Hematopoietic multipotent progenitor cell treated with erythropoietin and hydrocortisone succinate and interleukin-3 and kit ligand, for 17 days (in vitro differentiated cells): ENCODE measurements around the gene PDE6D.
A peak's percentile ranks its signal among the peaks of the same experiment; 100 is the strongest.

Source experiments
- DNase-seq: peaks from one replicate; pipeline ENCODE4 v3.0.0-alpha.2; 2015; ENCODE audit warnings: low spot score

Gene PDE6D

DNA sequence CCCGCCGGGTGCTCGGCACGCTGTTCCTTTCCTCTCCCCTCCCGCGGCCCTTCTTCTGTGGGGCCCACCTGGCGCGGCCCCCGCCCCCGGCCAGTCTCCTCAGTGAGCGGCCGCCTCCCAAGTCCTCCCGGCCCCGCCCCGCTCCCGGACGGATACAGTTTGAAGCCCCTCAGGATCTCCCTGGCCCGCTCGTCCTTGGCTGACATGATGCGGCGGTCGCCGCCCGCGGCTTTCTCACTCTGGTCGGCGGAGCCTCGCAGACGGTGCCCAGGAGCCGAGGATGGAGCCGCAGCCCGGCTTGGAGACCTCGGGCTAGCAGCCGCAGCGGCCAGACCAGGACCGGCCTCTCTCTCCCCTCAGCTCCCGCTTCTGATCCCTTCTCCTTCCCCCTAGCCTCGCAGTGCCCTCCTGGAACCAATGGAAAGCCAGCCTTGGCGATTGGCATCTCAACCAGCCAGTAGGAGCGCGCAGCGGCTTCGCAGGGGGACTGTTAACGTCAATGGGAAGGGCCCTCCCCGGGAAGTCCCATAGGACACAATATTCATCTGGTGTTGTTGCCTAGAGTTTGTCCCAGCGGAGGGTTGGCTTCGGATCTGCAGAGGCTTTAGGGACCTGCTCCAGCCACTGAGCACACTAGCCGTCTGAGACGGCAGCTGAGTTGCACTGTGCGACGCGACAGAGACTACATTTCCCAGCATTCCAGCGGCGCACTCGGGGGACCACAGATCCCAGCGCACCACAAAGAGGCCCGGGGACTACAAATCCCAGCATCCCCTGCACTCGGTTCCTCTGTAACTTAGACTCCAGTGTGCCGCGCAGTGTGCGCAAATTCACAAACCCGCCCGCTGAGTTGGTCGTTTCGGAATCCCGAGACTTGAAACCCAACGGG, at the start of gene PDE6D:
TSS of gene PDE6D (minus strand) at position 374 of the 889 bp plus-strand sequence. CDS start at position 206, 168 bp downstream.
- DNase-seq, result peak; percentile 99

DNA sequence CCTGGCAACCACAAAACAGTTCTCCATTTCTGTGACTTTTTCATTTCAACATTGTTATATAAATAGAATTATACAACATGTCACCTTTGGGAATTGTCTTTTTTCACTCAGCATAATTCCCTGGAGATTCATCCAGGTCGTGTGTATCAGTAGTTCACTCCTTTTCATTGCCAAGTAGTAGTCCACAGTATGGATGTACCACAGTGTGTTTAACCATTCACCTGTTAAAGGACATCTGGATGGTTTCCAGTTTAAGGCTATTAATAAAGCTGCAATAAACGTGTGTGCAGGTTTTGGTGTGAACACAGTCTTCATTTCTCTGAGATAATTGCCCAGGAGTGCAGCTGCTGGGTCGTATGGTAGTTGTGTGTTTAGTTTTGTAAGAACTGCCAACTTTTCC, 40.8 kb upstream of the PDE6D start:
- DNase-seq, result no peak

DNA sequence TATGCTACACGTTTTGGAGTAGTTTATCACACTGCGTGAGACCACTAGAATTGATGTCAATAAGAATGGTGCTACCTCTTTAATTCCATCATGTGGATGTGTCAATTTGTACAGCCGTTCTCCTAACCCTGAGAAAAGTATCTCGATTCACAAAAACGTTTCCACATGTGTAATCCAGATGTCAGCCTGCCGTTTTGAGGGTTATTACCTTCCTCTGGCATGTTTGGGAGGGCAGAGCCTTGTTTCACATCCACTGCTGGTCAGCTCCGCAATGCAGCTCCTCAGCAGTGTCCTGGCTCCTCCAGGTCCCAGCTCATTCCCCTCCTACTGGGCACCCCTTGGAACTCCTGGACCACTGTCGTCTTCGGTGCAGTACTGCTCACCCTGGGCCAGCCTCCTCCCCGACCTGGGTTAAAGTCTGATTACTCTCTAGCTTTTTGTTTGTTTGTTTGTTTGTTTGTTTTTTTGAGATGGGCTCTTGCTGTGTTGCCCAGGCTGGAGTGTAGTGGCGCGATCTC, 39.8 kb upstream of the PDE6D start:
- no peak for DNase-seq

DNA sequence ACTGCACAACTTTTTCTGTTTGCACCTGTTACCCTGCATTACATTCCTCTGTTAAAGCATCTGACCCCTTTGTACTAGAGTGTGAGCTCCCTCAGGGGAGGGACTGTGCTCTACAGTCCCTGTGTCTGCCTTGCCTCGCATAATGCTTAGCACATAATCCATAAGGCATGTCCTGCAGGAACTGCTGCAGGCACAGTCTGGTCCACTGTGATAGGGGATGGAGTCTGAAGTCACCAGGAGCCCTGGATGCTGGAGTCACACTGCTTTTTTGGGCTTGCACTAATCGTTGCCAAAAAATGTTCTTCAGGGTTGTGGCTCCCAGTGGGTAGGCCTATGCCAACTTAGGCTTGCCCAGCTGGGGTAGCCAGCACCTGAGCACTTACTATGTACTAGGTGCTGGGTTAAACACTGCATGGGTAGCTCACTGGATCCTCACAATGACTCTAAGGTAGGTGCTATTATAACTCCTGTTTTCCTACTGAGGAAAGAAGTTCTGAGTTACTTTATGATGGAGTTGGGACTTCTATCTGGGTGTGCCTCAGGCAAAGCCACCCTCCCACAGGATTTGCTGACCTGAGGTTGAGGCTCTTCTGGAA, 38.5 kb upstream of the PDE6D start:
- DNase-seq, result no peak

DNA sequence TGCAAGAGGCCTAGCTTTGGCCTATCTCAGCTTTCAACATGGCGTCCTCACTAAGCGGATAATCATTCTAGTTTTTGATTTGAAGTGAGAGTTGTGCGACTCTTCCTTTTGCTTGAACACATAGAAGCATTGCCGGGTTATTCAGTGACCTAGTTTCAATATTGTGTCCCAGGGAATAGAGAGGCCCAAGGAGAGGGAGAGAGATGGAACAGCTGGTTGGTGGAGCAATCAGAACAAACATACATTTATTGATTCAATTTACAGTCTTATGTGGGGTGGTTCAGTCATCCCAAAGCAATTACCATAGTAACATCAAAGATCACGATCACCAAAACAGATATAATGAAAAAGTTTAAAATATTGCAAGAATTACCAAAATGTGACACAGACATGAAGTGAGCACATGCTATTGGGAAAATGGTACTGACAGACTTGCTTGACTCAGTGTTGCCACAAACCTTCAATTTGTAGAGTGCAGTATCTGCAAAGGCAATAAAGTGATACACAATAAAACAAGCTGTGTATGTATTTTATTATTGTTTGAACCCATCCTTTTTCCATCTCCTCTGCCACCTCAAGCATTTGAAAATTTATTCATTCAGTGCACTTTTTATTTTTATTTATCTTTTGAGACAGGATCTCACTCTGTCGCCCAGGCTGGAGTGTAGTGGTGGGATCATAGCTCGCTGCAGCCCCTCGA, 35.4 kb upstream of the PDE6D start:
- no peak for DNase-seq

DNA sequence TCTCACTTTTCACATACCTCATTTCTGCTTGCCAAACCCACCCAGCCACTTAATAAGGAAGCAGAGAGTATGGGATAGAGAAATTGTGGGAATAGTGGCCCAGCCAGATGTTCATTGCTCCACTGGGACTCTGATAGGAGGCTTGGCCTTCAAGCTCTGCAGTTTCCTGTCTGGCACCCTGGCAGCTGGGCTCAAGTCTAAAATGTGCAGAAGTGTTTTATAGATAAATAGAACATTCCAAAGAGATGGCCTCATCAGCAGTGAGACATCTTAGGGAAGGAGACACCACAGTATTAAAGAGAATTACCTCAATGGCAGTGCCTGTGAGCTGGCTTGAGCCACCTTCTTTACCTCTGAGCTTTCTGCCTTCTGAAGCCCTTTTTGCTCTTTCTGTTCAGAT, 29.8 kb upstream of the PDE6D start:
- DNase-seq, result no peak

DNA sequence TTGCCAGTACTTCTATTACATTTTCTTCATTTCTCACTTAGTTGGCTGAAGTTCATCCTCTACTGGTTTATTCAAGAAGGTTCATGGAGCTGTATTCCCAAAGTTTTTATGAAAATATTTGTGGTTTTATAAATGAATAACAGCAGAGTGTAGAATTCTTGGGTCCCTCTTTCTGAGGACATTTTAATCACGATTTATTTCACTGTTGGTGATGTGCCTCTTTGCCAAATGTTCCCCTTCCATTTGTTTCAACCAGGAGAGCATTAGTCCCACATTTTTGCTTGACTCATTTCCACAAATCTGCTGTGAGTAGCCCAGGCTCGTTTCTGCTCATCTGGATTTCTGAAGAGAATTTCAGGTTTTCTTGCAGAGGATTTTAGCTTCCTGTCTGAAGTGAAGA, 25.9 kb upstream of the PDE6D start:
- DNase-seq, result no peak

DNA sequence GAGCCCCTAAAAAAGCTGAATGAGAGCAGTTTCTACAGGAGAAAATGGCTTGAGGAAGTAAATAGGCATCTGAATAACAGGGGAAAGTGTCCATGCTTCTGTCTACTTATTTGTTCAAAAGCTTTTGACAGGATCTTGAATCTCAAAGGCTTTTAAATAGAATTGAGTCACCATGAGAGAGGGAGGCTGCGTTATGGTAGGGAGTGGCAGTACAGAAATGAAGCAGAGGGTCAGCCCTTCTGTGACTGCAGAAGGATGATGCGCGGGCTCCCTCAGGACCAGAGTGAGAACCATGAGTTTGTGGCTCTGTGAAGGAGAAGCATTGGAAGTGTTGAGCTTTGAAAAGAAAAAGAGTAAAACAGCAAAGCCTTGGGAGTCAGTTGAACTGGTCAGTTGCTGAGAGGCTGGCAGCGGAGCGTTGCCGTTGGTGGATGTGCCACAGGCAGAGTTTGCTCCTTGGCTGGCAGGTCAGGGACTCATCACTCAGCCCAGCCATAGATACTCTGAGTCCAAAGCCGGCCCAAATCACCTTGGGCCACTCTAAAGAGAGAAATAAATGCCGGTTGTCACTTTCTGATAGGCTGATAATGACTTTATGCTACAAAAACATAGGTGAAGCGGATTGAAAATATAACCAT, 22.5 kb upstream of the PDE6D start:
- DNase-seq, result no peak

DNA sequence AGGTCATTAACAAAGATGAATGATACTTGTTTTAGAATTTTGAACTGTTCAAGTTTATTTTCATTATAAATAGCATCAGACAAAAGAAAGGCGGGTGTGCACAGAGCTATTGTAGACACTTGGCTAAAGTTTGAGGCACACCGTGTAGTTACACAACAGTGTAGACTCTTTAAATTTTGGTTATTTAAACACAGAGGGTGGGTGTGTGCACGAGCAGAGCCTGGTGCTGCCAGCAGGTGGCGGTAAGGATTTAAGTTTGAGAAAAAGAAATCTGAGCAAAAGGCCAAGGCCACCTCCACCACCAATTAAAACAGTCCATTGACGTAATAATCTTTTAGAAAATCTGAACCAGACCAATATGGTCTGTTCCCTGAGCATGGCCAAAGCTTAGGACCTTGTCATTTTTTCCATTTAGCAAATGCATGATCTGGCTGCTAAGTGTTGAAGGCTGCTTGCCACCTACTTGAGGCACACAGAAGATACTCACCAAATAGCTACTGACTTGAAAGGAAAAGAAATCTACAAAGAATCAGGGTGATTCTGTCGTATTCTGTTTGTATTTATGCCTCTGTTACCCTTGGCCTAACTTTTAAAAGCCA, 19.5 kb upstream of the PDE6D start:
- DNase-seq, result peak; percentile 52

DNA sequence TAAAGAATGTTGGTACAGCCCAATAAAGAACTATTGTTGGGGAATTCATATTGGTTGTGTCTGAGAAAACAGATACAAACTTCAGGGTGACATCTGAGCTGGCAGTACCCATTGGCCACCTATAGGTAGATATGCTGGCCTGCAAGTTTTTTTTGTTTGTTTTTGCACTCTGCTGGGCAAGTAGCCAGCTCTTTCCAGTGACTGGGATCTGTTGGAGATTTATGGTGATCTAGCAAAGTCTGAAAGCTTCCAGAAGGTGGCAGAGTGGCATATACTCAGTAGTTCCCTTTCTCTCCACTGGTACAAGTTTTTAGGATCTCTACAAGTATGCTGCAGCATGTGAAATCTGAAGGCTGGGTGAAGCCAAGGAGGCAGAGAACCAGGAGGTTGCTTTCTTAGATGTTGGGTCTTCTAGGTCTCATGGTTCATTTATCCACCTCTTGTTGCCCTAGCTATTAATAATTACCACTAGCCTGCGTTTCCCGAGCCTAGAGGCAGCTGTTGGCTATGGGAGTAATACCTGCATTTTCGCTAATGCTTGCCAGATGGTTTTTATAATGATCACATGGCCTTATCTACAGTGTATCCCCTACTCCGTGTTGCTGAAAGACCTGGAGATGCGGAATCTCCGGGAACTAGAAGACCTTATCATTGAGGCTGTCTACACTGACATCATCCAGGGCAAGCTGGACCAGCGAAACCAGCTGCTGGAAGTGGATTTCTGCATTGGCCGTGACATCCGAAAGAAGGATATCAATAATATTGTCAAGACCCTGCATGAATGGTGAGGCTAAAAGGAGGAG, 14.6 kb upstream of the PDE6D start:
- peak; percentile 63 for DNase-seq

DNA sequence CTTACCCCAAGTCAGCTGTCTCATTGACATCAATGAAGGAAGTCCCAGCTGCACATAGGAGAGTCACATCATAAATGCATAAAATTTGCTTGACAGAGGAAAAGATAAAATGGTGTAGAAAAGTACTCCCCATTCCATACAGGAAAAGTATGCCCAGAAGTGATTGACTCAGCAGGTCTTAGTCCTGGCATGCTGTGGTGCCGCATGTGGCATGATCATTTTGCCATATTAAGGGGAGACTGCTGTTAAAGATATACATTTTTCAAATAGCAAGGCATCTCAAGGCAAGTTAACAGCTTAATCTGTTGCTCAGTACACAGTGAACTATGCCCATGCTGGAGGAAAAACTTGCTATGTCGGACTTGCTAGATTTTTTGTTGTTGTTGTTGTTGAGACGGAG, 13.3 kb upstream of the PDE6D start:
- no peak for DNase-seq

DNA sequence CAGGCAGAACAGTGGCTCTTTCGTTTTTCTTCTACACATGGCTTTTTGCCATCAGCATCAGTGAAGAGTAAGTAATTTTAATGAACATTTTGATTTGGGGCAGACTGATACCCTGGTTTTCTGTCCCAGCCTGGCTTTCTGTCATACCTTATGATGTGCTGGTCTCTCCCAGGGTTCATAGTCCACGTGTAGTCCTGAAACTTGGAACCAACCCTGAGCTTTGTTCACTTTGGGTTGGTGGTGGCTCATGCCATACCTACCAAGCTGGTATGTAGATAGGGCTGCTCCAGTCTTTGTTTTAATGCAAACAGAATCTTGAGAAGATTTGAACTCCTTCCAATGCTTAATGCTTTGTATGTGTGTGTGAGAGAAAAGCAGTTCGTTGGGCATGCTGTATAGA, 10.0 kb upstream of the PDE6D start:
- DNase-seq, result no peak

DNA sequence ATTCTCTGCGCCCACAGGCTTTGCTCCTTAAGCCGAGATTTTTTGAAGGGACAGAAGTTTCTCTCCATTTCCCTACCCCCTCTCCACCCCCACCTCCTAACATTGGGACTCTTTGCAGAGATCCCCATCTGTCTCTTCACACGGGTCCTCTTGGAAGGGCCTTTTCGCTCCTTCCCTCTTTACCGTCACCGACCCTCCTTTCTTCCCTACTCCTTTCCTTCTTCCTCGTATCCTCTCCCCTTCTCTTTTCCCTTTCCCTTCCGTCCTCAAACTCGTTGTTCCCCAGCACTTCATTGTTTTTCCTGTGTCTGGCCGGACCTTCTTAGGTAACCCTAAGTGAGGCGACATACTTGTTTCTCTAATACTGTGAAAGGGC, 5.8 kb upstream of the PDE6D start:
- DNase-seq, result no peak

DNA sequence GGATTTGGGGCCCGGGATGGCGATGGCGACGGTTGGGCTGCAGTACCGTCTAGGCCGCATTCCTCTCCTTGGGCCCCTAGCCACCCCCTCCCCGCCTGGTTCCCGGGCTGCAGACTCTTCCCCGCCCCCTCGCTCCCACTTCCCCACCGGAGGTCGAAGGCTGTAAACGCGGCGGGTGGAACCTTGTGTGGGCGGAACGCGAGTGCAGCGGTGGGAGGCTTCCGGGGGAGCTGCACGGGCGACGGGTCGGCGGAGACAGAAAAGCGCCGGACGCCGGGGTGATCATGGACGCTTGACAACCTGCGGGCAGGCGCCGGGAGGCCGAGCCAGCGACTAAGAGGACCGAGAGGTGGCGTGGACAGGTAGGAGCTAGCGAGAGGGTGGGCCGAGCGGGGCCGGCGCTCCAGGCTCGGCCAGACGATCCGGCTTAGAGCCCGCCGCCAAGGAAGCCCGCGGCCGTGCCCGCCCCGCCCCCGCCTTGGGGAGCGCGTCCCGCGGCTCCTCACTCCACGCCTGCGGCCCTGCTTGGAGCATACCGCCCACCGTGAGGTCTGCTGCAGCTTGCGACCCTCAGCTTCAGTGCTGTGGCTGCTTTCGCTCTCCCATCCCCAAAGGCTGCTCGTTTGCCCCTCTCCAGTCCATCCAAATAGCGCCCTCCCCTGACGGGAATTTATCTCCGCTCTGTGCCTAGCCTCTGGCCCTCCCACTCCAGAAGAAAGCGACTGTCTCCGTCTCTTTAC, 5.3 kb upstream of the PDE6D start, which contains the start of gene COPS7B:
TSS of gene COPS7B (plus strand) at position 269 of the 740 bp plus-strand sequence. CDS start 2,126 bp downstream, outside the sequence.
- peak; percentile 79 for DNase-seq

DNA sequence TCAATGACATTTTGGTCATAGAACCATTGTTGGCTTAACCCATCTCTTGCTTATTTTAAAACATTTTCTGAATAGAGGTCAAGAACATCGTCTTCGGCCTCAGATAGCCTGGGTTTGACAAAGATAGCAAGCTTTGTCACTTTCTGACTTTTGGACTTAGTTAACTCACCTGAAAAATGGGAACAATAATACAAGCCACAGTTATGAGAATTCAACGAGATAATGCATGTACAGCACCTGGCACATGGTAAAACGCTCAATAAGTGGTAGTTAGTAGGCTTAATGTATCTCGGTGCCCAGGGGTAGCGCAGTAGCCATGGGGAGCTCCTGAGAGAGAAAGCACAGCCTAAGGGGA, 4.7 kb upstream of the PDE6D start:
- DNase-seq, result no peak

DNA sequence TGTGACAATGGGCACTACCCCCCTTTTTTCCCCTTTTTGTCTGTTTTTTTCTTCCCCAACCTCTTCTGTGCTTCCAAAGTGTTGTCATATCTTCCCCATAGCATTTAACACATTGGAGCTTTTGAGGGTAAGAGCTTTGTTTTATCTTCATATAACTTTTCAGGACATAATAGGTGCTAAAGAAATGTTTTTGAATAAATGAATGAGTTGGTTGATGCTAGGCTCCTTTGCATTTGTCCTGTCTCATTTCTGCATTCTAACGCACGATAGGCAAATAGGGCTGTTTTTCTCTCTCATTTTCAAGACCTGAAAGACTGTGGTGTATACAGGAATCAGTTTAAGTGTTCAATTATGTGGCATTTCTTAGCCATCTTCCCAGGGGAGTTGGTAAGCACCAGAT, 4.3 kb upstream of the PDE6D start:
- no peak for DNase-seq

DNA sequence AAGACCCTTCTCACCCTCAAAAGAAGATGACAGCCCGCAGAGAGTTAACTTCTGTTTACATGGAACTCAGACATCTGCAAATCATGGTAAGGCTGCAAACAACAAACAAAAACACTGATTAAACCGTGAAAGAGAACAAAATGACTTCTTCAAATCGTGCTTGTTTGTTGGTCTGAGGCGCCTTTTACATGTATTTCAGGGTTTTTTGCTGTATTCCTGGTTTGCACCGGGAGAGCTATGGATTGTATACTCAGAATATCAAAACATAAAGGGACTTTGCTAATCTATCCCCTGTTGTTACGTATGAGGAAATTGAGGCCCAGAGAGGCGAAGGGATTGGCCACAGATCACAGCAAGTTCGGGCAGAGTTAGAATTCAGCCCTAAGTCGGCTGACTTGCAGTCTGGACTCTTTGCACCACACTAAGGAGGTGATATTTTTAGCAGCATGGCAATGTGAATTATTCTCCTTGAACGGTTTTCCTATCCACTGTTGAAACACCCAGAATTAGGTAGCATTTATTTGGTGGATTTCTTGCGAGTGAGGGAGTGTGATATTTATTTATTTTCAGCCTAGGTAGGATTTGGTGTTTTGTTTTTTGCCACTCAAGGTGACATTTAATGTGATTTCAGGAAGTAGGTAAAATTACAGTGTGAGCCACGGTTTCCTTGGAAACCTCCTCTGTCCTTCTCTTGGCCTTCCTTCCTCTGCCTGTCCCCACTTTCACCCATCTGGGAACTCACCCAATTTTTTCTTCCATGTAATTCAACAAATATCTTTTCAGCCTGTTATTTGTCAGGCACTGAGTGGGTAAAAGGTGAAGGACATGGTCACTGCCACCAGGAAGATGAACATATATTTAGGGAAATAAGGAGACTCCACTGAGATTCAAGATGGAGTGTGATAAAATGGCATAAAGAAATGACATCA, 980 bp upstream of the PDE6D start:
- no peak for DNase-seq

DNA sequence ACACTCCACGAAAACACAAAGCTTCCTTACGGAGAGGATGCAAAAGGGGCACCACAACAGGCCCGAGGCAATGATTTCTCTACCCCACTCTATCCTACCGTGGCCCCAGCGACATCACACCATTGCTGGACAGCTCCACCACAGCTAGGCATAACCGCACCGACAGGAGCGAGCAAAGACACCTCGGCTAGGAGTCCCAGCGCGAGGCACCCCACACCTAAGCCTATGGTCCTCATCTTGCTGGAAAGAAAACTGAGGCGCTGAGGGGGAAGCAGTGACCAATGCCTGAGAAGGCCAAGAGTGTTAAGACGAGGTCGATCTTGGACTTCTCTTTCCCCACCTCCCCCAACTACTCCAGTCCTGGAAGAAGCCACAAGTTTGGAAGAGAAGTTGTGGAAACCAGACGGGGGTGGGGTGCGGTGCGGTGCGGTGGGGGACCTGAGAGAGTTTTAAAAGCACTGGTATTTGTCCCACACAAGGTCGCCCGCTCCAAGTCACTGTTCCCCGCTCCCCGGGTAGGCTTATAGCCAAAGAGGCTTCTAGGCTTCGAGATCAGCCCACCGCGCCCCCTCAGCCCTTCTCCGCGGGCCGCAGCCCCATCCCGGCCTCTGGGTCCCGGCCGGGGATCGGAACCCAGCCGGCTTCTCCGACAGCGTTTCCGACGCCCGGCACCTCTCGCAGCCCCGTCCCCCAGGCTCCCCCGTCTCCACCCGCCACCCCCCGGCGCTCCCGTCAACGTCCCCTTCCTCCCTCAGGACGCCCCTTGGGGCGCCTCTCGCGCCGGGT, 766 bp downstream of the PDE6D start:
- no peak for DNase-seq
